ENCODE measurements around the gene NOXO1.
"Not testable (repeated sequence)": the region's sequence is repeated elsewhere in the genome, so short reads cannot be mapped to it uniquely, and the experiment has no call there.

- TF ChIP-seq CTCF (IDR thresholded peaks at IDR 0.05); POLR2A (IDR thresholded peaks at IDR 0.05; ENCODE audit: low read depth); POLR2AphosphoS5 (IDR thresholded peaks at IDR 0.05): not testable (repeated sequence)
Observed at GRCh38 chr16:1939833-1940232, 41.4 kb downstream of the NOXO1 start.

All from esophagus muscularis mucosa (tissue), 3 donors.